HG02885 (cell line): ENCODE results near the gene LMX1A.

Experiments used
- ATAC-seq: cut with Tn5 transposase; IDR thresholded peaks from one replicate; pipeline ENCODE4 v1.9.1; 2021; ENCODE audit warnings: mild to moderate bottlenecking; ENCODE audit not compliant: unreplicated experiment, poor library complexity

LMX1A gene

GRCh38 chr1:165228111-165228655, 128.3 kb downstream of the LMX1A start:
- no peak for ATAC-seq

- no peak for ATAC-seq
Observed at GRCh38 chr1:165226326-165226725, 130.2 kb downstream of the LMX1A start.

- ATAC-seq = no peak
Observed at GRCh38 chr1:165225650-165226049, 130.9 kb downstream of the LMX1A start.

GRCh38 chr1:165225062-165225461, 131.5 kb downstream of the LMX1A start:
- ATAC-seq = no peak

- no peak for ATAC-seq
Observed at GRCh38 chr1:165224504-165224903, 132.0 kb downstream of the LMX1A start.

GRCh38 chr1:165222580-165222979, 133.9 kb downstream of the LMX1A start:
- ATAC-seq = no peak

GRCh38 chr1:165218731-165219130, 137.8 kb downstream of the LMX1A start:
- no peak for ATAC-seq

- ATAC-seq = no peak
Observed at GRCh38 chr1:165217958-165218357, 138.6 kb downstream of the LMX1A start.

GRCh38 chr1:165216254-165216653, 140.3 kb downstream of the LMX1A start:
- no peak for ATAC-seq

GRCh38 chr1:165215676-165216075, 140.8 kb downstream of the LMX1A start:
- no peak for ATAC-seq

- ATAC-seq = no peak
Observed at GRCh38 chr1:165212229-165212628, 144.3 kb downstream of the LMX1A start.

GRCh38 chr1:165207853-165208515, 148.5 kb downstream of the LMX1A start:
- no peak for ATAC-seq

- no peak for ATAC-seq
Observed at GRCh38 chr1:165205145-165205544, 151.4 kb downstream of the LMX1A start.

GRCh38 chr1:165204548-165204947, 152.0 kb downstream of the LMX1A start:
- no peak for ATAC-seq

GRCh38 chr1:165191087-165191486, 165.4 kb downstream of the LMX1A start:
- no peak for ATAC-seq

- ATAC-seq = no peak
Observed at GRCh38 chr1:165189913-165190312, 166.6 kb downstream of the LMX1A start.

GRCh38 chr1:165189011-165189410, 167.5 kb downstream of the LMX1A start:
- ATAC-seq = no peak

GRCh38 chr1:165187031-165188009, 169.2 kb downstream of the LMX1A start:
- no peak for ATAC-seq

- no peak for ATAC-seq
Observed at GRCh38 chr1:165185161-165185889, 171.2 kb downstream of the LMX1A start.

- ATAC-seq = no peak
Observed at GRCh38 chr1:165182975-165183374, 173.5 kb downstream of the LMX1A start.

GRCh38 chr1:165179306-165179705, 177.2 kb downstream of the LMX1A start:
- ATAC-seq = no peak
